Naive thymus-derived CD4-positive, alpha-beta T cell (primary cell): Measurements from ENCODE around the gene PAPLN. TPM values are rescaled to one million over a fixed set of nuclear protein-coding genes. Genes with fewer than 3 reads are reported as not detected.

Experiments
- ATAC-seq: fragments of 150-1000 bp; cut with Tn5 transposase; 2 replicates; pipeline ENCODE4 v1.10.0; 2021; ENCODE audit warnings: mild to moderate bottlenecking, moderate library complexity
- CTCF ChIA-PET: fragments of 350-600 bp; sonication (Branson Sonifier 250); formaldehyde crosslinking; loops from one replicate; lab custom pipeline; 2021; ENCODE audit warnings: antibody characterized with exemption; lab: Charles Lee
- POLR2A ChIA-PET: fragments of 350-600 bp; sonication (Branson Sonifier 250); formaldehyde crosslinking; loops from one replicate; lab custom pipeline; 2021; ENCODE audit warnings: antibody characterized with exemption, inconsistent platforms; lab: Charles Lee
- DNase-seq, 9 donors: peaks; one replicate each; pipeline versions ENCODE4 v3.0.0 to v3.0.0-alpha.2; 2020 to 2022; ENCODE audit warnings: mixed read lengths in 1 of 9
- H3K27ac ChIP-seq: one replicate; pipeline ENCODE4 v1.7.0; 2013; ENCODE audit warnings: mild to moderate bottlenecking, low read depth, low read length, moderate library complexity
- H3K27me3 ChIP-seq, 2 donors: one replicate each; pipeline ENCODE4 v1.7.0; 2013; ENCODE audit warnings: low read length in 2 of 2, mild to moderate bottlenecking in 2 of 2, moderate library complexity in 2 of 2; ENCODE audit not compliant: control insufficient read depth in 2 of 2, insufficient read depth in 2 of 2
- H3K36me3 ChIP-seq, 3 experiments: 1 replicate in 2 of 3; 2 replicates in 1 of 3; pipeline ENCODE4 v1.7.0; 2013; ENCODE audit warnings: low read length in 3 of 3, mild to moderate bottlenecking in 3 of 3, moderate library complexity in 1 of 3; ENCODE audit not compliant: insufficient read depth in 3 of 3, control insufficient read depth in 2 of 3
- H3K4me1 ChIP-seq, 2 donors: one replicate each; pipeline ENCODE4 v1.7.0; 2013; ENCODE audit warnings: low read length in 2 of 2, mild to moderate bottlenecking in 2 of 2, moderate library complexity in 1 of 2; ENCODE audit not compliant: control insufficient read depth in 2 of 2, insufficient read depth in 2 of 2
- H3K4me3 ChIP-seq: 2 replicates; pipeline ENCODE4 v1.7.0; 2013; ENCODE audit warnings: mild to moderate bottlenecking, low read length
- H3K9me3 ChIP-seq, 3 experiments: 1 replicate in 2 of 3; 2 replicates in 1 of 3; pipeline ENCODE4 v1.7.0; 2013; ENCODE audit warnings: low read length in 3 of 3; ENCODE audit not compliant: control insufficient read depth in 2 of 3
- H3K27ac Mint-ChIP-seq, 9 donors: one replicate each; pipeline ENCODE4 v1.8.0; 2020 to 2022; ENCODE audit warnings: mixed read lengths in 9 of 9, mild to moderate bottlenecking in 8 of 9, moderate library complexity in 5 of 9, inconsistent platforms in 2 of 9
- H3K27me3 Mint-ChIP-seq, 5 donors: one replicate each; pipeline ENCODE4 v1.8.0; 2021 to 2022; ENCODE audit warnings: mixed read lengths in 5 of 5, mild to moderate bottlenecking in 1 of 5
- H3K36me3 Mint-ChIP-seq, 5 donors: one replicate each; pipeline ENCODE4 v1.8.0; 2020 to 2022; ENCODE audit warnings: mixed read lengths in 5 of 5, mild to moderate bottlenecking in 3 of 5, inconsistent platforms in 1 of 5
- H3K4me1 Mint-ChIP-seq, 7 donors: one replicate each; pipeline ENCODE4 v1.8.0; 2020 to 2022; ENCODE audit warnings: mixed read lengths in 7 of 7, mild to moderate bottlenecking in 3 of 7, inconsistent platforms in 1 of 7
- H3K4me3 Mint-ChIP-seq, 10 donors: one replicate each; pipeline ENCODE4 v1.8.0; 2020 to 2022; ENCODE audit warnings: mild to moderate bottlenecking in 10 of 10, mixed read lengths in 10 of 10, moderate library complexity in 6 of 10, inconsistent platforms in 2 of 10
- H3K9me3 Mint-ChIP-seq, 11 donors: one replicate each; pipeline ENCODE4 v1.8.0; 2020 to 2022; ENCODE audit warnings: mixed read lengths in 11 of 11, mild to moderate bottlenecking in 4 of 11, inconsistent platforms in 1 of 11, moderate library complexity in 1 of 11
- intact Hi-C, 2 donors: fragments of 100-400 bp; cut with micrococcal nuclease; formaldehyde crosslinking; loops; one replicate each; pipeline ENCODE4 v1.15.1; 2023
- polyA plus RNA-seq, 2 donors: library from polyadenylated mRNA; unstranded; fragments of 300-500 nt; fragmentation: Illumina TruSeq; gene quantifications; one replicate each; pipeline ENCODE4 v1.2.3, GENCODE V29; 2021
- total RNA-seq, 6 experiments: library from RNA in 5 of 6; stranded (reverse) in 5 of 6; gene quantifications; 1 replicate in 5 of 6; 2 replicates in 1 of 6; pipeline ENCODE4 v1.2.3 and lab custom pipeline; 2021 to 2026

Gene PAPLN
- total and polyA plus RNA-seq, 7 experiments from 2014 or later: 0.08 to 1.4 (median 0.44) TPM

GRCh38 chr14:73258076-73258475 is 20.8 kb downstream of the PAPLN start:
- no peaks in the 10 kb centered on the region for H3K27me3 ChIP-seq
- intact Hi-C loops: no loop called here
- Mint-ChIP-seq H3K27ac (no peak overlapping the region), H3K4me3 (no peak overlapping the region), H3K36me3 (no peaks in the 10 kb centered on the region), H3K27me3 (no peaks in the 10 kb centered on the region), H3K9me3 (no peaks in the 10 kb centered on the region), H3K4me1 (no peaks in the 10 kb centered on the region)
- ATAC-seq (no peak), DNase-seq (no peak)
- ChIA-PET CTCF (no interaction called here), POLR2A (no interaction called here)
- no peak overlapping the region for H3K27ac ChIP-seq
- H3K36me3 ChIP-seq: no peaks in the 10 kb centered on the region
- H3K4me3 ChIP-seq: no peak overlapping the region
- no peaks in the 10 kb centered on the region for H3K9me3 ChIP-seq
- H3K4me1 ChIP-seq: no peaks in the 10 kb centered on the region

GRCh38 chr14:73258845-73259611 is 21.7 kb downstream of the PAPLN start:
- ChIA-PET CTCF (no interaction called here), POLR2A (no interaction called here)
- Mint-ChIP-seq H3K27me3 (peaks cover 0 to 3% (median 0%) of the 10 kb centered on the region in 5 donors), H3K4me1 (no peaks in the 10 kb centered on the region), H3K4me3 (no peak overlapping the region), H3K27ac (no peak overlapping the region), H3K36me3 (no peaks in the 10 kb centered on the region), H3K9me3 (no peaks in the 10 kb centered on the region)
- no peaks in the 10 kb centered on the region for H3K4me1 ChIP-seq
- H3K27me3 ChIP-seq: no peaks in the 10 kb centered on the region
- H3K9me3 ChIP-seq: no peaks in the 10 kb centered on the region
- DNase-seq (no peak), ATAC-seq (no peak)
- intact Hi-C loops: no loop called here
- H3K27ac ChIP-seq: no peak overlapping the region
- no peak overlapping the region for H3K4me3 ChIP-seq
- no peaks in the 10 kb centered on the region for H3K36me3 ChIP-seq

GRCh38 chr14:73259837-73260236 is 22.5 kb downstream of the PAPLN start:
- H3K4me3 ChIP-seq: no peak overlapping the region
- H3K9me3 ChIP-seq: no peaks in the 10 kb centered on the region
- DNase-seq (no peak), ATAC-seq (no peak)
- no peaks in the 10 kb centered on the region for H3K9me3 Mint-ChIP-seq
- H3K27ac Mint-ChIP-seq: no peak overlapping the region
- H3K4me1 Mint-ChIP-seq: no peaks in the 10 kb centered on the region
- POLR2A ChIA-PET: no interaction called here
- no peaks in the 10 kb centered on the region for H3K27me3 ChIP-seq
- intact Hi-C loops: no loop called here
- H3K27ac ChIP-seq: no peak overlapping the region
- no peaks in the 10 kb centered on the region for H3K36me3 ChIP-seq
- H3K4me3 Mint-ChIP-seq: no peak overlapping the region
- H3K4me1 ChIP-seq: no peaks in the 10 kb centered on the region
- peaks cover 0 to 7% (median 0%) of the 10 kb centered on the region in 5 donors for H3K27me3 Mint-ChIP-seq
- CTCF ChIA-PET: no interaction called here
- H3K36me3 Mint-ChIP-seq: no peaks in the 10 kb centered on the region

- Mint-ChIP-seq H3K4me1 (no peaks in the 10 kb centered on the region), H3K27ac (no peak overlapping the region), H3K27me3 (peaks cover 0 to 7% (median 0%) of the 10 kb centered on the region in 5 donors), H3K36me3 (no peaks in the 10 kb centered on the region), H3K9me3 (no peaks in the 10 kb centered on the region), H3K4me3 (no peak overlapping the region)
- H3K9me3 ChIP-seq: no peaks in the 10 kb centered on the region
- intact Hi-C loops: no loop called here
- DNase-seq (no peak), ATAC-seq (no peak)
- H3K36me3 ChIP-seq: no peaks in the 10 kb centered on the region
- H3K4me3 ChIP-seq: no peak overlapping the region
- H3K27ac ChIP-seq: no peak overlapping the region
- POLR2A ChIA-PET: no interaction called here
- CTCF ChIA-PET: no interaction called here
- no peaks in the 10 kb centered on the region for H3K4me1 ChIP-seq
- H3K27me3 ChIP-seq: no peaks in the 10 kb centered on the region
These were observed 23.3 kb downstream of the PAPLN start for GRCh38 chr14:73260574-73260973.

GRCh38 chr14:73261075-73261474 is 23.8 kb downstream of the PAPLN start:
- no peak overlapping the region for H3K4me3 ChIP-seq
- H3K36me3 Mint-ChIP-seq: no peaks in the 10 kb centered on the region
- POLR2A ChIA-PET: no interaction called here
- ATAC-seq (no peak), DNase-seq (no peak)
- H3K4me1 ChIP-seq: no peaks in the 10 kb centered on the region
- intact Hi-C loops: no loop called here
- H3K9me3 ChIP-seq: no peaks in the 10 kb centered on the region
- H3K27me3 ChIP-seq: no peaks in the 10 kb centered on the region
- H3K4me3 Mint-ChIP-seq: no peak overlapping the region
- H3K4me1 Mint-ChIP-seq: no peaks in the 10 kb centered on the region
- H3K9me3 Mint-ChIP-seq: no peaks in the 10 kb centered on the region
- H3K36me3 ChIP-seq: no peaks in the 10 kb centered on the region
- H3K27me3 Mint-ChIP-seq: peaks cover 0 to 7% (median 3%) of the 10 kb centered on the region in 5 donors
- CTCF ChIA-PET: no interaction called here
- no peak overlapping the region for H3K27ac ChIP-seq
- H3K27ac Mint-ChIP-seq: no peak overlapping the region

GRCh38 chr14:73261520-73262426 is 24.5 kb downstream of the PAPLN start:
- no peak for DNase-seq
- no peaks in the 10 kb centered on the region for H3K9me3 ChIP-seq
- ChIA-PET POLR2A (no interaction called here), CTCF (no interaction called here)
- no peaks in the 10 kb centered on the region for H3K4me1 Mint-ChIP-seq
- H3K27ac ChIP-seq: no peak overlapping the region
- no peaks in the 10 kb centered on the region for H3K36me3 ChIP-seq
- H3K27me3 Mint-ChIP-seq: peaks cover 0 to 7% (median 3%) of the 10 kb centered on the region in 5 donors
- intact Hi-C loops: no loop called here
- H3K27me3 ChIP-seq: no peaks in the 10 kb centered on the region
- no peak overlapping the region for H3K4me3 Mint-ChIP-seq
- no peak overlapping the region for H3K27ac Mint-ChIP-seq
- no peaks in the 10 kb centered on the region for H3K9me3 Mint-ChIP-seq
- H3K36me3 Mint-ChIP-seq: no peaks in the 10 kb centered on the region
- no peak for ATAC-seq
- no peaks in the 10 kb centered on the region for H3K4me1 ChIP-seq
- no peak overlapping the region for H3K4me3 ChIP-seq
